HCEC 1CT (cell line): Measurements from ENCODE around the gene PRKCZ.

Experiments used
- DNase-seq: peaks from one replicate; pipeline ENCODE4 v3.0.0-alpha.2; 2017

PRKCZ gene

GRCh38 chr1:2233997-2234761 lies 184.0 kb downstream of the PRKCZ start:
- peak; percentile 96 for DNase-seq

- DNase-seq, result no peak
Measured at GRCh38 chr1:2234762-2235113, 184.5 kb downstream of the PRKCZ start.
